DOHH2 (cell line): Measurements from ENCODE around the gene KDM4C.

Experiments
- H3F3A ChIP-seq: fragments of 200-600 bp; sonication (generic), shearing (Covaris generic); 2 replicates; pipeline ENCODE4 v1.6.0; 2016; ENCODE audit warnings: antibody characterized with exemption, mild to moderate bottlenecking; ENCODE audit not compliant: control insufficient read depth, insufficient read depth
- H3K27ac ChIP-seq: fragments of 200-600 bp; sonication (generic); 2 replicates; pipeline ENCODE4 v1.5.1; 2014; ENCODE audit warnings: low read depth, mild to moderate bottlenecking, low read length, moderate library complexity
- H3K27me3 ChIP-seq: fragments of 200-600 bp; sonication (generic); 2 replicates; pipeline ENCODE4 v1.6.1; 2014; ENCODE audit warnings: mild to moderate bottlenecking, low read length, mixed read lengths; ENCODE audit not compliant: control insufficient read depth
- H3K36me3 ChIP-seq: fragments of 200-600 bp; sonication (generic); 2 replicates; pipeline ENCODE4 v1.6.1; 2014; ENCODE audit warnings: mild to moderate bottlenecking, low read length, moderate library complexity, mixed read lengths; ENCODE audit not compliant: control insufficient read depth
- H3K4me1 ChIP-seq: fragments of 200-600 bp; sonication (generic); 2 replicates; pipeline ENCODE4 v1.6.1; 2014; ENCODE audit warnings: mild to moderate bottlenecking, low read length, mixed read lengths; ENCODE audit not compliant: control insufficient read depth
- H3K4me2 ChIP-seq: fragments of 200-600 bp; sonication (generic); 2 replicates; pipeline ENCODE4 v1.6.0; 2014; ENCODE audit warnings: mild to moderate bottlenecking, low read length, moderate library complexity
- H3K4me3 ChIP-seq: fragments of 200-600 bp; sonication (generic); 2 replicates; pipeline ENCODE4 v1.5.1; 2014; ENCODE audit warnings: mild to moderate bottlenecking, low read length, mixed read lengths
- H3K79me2 ChIP-seq: fragments of 200-600 bp; sonication (generic); 2 replicates; pipeline ENCODE4 v1.6.1; 2014; ENCODE audit warnings: mild to moderate bottlenecking, low read length, mixed read lengths; ENCODE audit not compliant: control insufficient read depth
- H3K9me2 ChIP-seq: fragments of 200-600 bp; sonication (generic); replicated peaks from 2 replicates; pipeline ENCODE4 v1.6.1; 2014; ENCODE audit warnings: mild to moderate bottlenecking, low read length, mixed read lengths; ENCODE audit not compliant: control insufficient read depth
- H3K9me3 ChIP-seq: fragments of 200-600 bp; sonication (generic); 2 replicates; pipeline ENCODE4 v1.6.1; 2014; ENCODE audit warnings: antibody characterized with exemption, low read length, mixed read lengths; ENCODE audit not compliant: control insufficient read depth, insufficient read depth
- H4K20me1 ChIP-seq: fragments of 200-600 bp; sonication (generic); 2 replicates; pipeline ENCODE4 v1.6.0; 2014; ENCODE audit warnings: low read depth, mild to moderate bottlenecking, antibody characterized with exemption, low read length, moderate library complexity; ENCODE audit not compliant: control insufficient read depth, insufficient read depth
- EZH2phosphoT487 ChIP-seq: fragments of 200-600 bp; sonication (generic); IDR thresholded peaks from 2 replicates; pipeline ENCODE4 v1.6.1; 2017; ENCODE audit warnings: borderline replicate concordance, mild to moderate bottlenecking, antibody characterized with exemption, low read length, moderate library complexity, mixed read lengths
- TF ChIP-seq, protein P1 (sequence below): fragments of 200-600 bp; sonication (generic); IDR thresholded peaks from one replicate; pipeline ENCODE4 v1.5.1; 2014; ENCODE audit warnings: antibody characterized with exemption, mild to moderate bottlenecking, low read depth, low read length; ENCODE audit not compliant: poor library complexity, severe bottlenecking

The KDM4C gene

GRCh38 chr9:6902423-6902822, 144.7 kb downstream of the KDM4C start:
- Histone ChIP-seq H3K36me3 (no peaks in the 10 kb centered on the region), H3K27me3 (no peaks in the 10 kb centered on the region), H3K9me2 (no peaks in the 10 kb centered on the region), H3K9me3 (no peaks in the 10 kb centered on the region), H3K27ac (no peak overlapping the region), H3K4me2 (no peak overlapping the region), H3K4me3 (no peak overlapping the region), H3K79me2 (no peaks in the 10 kb centered on the region), H3K4me1 (no peaks in the 10 kb centered on the region), H4K20me1 (no peaks in the 10 kb centered on the region), H3F3A (no peaks in the 10 kb centered on the region; the same call in 1 of the 2 replicates)
- TF ChIP-seq, protein P1, sequence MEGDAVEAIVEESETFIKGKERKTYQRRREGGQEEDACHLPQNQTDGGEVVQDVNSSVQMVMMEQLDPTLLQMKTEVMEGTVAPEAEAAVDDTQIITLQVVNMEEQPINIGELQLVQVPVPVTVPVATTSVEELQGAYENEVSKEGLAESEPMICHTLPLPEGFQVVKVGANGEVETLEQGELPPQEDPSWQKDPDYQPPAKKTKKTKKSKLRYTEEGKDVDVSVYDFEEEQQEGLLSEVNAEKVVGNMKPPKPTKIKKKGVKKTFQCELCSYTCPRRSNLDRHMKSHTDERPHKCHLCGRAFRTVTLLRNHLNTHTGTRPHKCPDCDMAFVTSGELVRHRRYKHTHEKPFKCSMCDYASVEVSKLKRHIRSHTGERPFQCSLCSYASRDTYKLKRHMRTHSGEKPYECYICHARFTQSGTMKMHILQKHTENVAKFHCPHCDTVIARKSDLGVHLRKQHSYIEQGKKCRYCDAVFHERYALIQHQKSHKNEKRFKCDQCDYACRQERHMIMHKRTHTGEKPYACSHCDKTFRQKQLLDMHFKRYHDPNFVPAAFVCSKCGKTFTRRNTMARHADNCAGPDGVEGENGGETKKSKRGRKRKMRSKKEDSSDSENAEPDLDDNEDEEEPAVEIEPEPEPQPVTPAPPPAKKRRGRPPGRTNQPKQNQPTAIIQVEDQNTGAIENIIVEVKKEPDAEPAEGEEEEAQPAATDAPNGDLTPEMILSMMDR, result no peak
- no peak for TF ChIP-seq EZH2phosphoT487

DNA sequence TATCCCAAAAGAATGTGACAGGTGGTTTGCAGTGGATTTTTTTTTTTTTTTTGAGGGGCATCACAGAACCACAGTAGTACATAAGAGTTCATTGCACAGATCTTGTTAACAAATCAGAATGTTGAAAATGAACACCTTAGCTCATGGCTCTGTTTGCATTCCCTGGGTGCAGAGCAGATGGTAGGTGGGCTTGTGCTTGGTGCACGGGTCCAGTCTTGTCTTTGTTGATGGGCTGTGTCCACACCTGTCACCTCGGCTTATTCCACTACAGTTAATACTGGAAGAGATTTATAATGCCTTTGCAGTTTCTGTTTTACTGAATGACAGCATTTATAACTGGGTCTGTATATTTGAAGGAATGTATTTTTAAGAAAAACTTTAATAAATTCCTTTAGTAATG, 146.6 kb downstream of the KDM4C start:
- no peak overlapping the region for H3K27ac ChIP-seq
- no peak overlapping the region for H3K4me3 ChIP-seq
- no peak for TF ChIP-seq EZH2phosphoT487
- TF ChIP-seq, protein P1, result no peak
- H4K20me1 ChIP-seq, result no peaks in the 10 kb centered on the region
- H3K9me3 ChIP-seq, result no peaks in the 10 kb centered on the region
- H3K27me3 ChIP-seq, result no peaks in the 10 kb centered on the region
- no peaks in the 10 kb centered on the region for H3K4me1 ChIP-seq
- H3K79me2 ChIP-seq, result no peaks in the 10 kb centered on the region
- no peaks in the 10 kb centered on the region for H3K36me3 ChIP-seq
- no peaks in the 10 kb centered on the region; the same call in 1 of the 2 replicates for H3F3A ChIP-seq
- no peak overlapping the region for H3K4me2 ChIP-seq
- H3K9me2 ChIP-seq, result no peaks in the 10 kb centered on the region

GRCh38 chr9:6905850-6906375, 148.1 kb downstream of the KDM4C start:
- no peaks in the 10 kb centered on the region for H3K9me3 ChIP-seq
- no peak for TF ChIP-seq EZH2phosphoT487
- TF ChIP-seq, protein P1, result no peak
- H3K4me2 ChIP-seq, result no peak overlapping the region
- H3K4me1 ChIP-seq, result no peaks in the 10 kb centered on the region
- H3K27ac ChIP-seq, result no peak overlapping the region
- no peak overlapping the region for H3K4me3 ChIP-seq
- no peaks in the 10 kb centered on the region; the same call in 1 of the 2 replicates for H3F3A ChIP-seq
- no peaks in the 10 kb centered on the region for H3K27me3 ChIP-seq
- H4K20me1 ChIP-seq, result peaks cover 3% of the 10 kb centered on the region; the same call in 1 of the 2 replicates
- no peaks in the 10 kb centered on the region for H3K36me3 ChIP-seq
- H3K79me2 ChIP-seq, result no peaks in the 10 kb centered on the region
- H3K9me2 ChIP-seq, result no peaks in the 10 kb centered on the region
